Measurements from ENCODE around the gene ZC3H10. TPM values are rescaled to one million over a fixed set of nuclear protein-coding genes. Genes with fewer than 3 reads are reported as not detected.

ZC3H10 gene
- total and polyA plus RNA-seq, 2 of the 13 experiments (the other 11 are each of a cell fraction or from before 2014, with no cell fraction given): 0.70 to 2.3 TPM

GRCh38 chr12:56122637-56123036 is 4.6 kb downstream of the ZC3H10 start:
- in situ Hi-C loops (cut with HindIII; ENCODE audit: extremely low pct_ligation_motif_present, low pct_unique_long_range_greater_than_20kb): loop anchor here (5.0 kb wide), 1 partner anchor 35 kb away; the partner anchor contains the start of gene MYL6
- POLR2A ChIA-PET: interaction anchor here (1.4 kb wide), 1 partner anchor 99 kb away, joined by 5 read pairs; the partner anchor contains the start of gene RNF41
- Histone ChIP-seq H4K20me1 (ENCODE audit: insufficient read depth, low read length) (no peaks in the 10 kb centered on the region), H3K27me3 (ENCODE audit: control insufficient read depth in 1 of 2, insufficient read depth in 2 of 2, low read length in 2 of 2) (no peaks in the 10 kb centered on the region; a peak in 1 of 5 replicates), H3K9ac (ENCODE audit: insufficient read depth, low read depth, low read length) (no peak overlapping the region), H3K4me1 (ENCODE audit: insufficient read depth, low read length) (peaks cover 89% of the 10 kb centered on the region), H3K9me3 (ENCODE audit: low read length) (no peaks in the 10 kb centered on the region), H3K36me3 (replicated peaks in 1 of 2; ENCODE audit: control insufficient read depth in 1 of 2, insufficient read depth in 2 of 2, low read length in 2 of 2) (0 out of 5 replicates have a peak, but pooled peaks cover 0 to 4% of the 10 kb centered on the region in 2 experiments), H3K4me2 (ENCODE audit: low read depth, low read length) (no peak overlapping the region), H3K79me2 (ENCODE audit: insufficient read depth, low read length) (peaks cover 8% of the 10 kb centered on the region), H3K27ac (ENCODE audit: extremely low read length, insufficient read depth, low read length) (peak overlapping the region; percentile 52), H2AFZ (ENCODE audit: low read length) (no peak overlapping the region), H3K4me3 (replicated peaks in 1 of 3; ENCODE audit: insufficient read depth in 1 of 3, low read depth in 2 of 3, low read length in 3 of 3) (no peak overlapping the region)
- ATAC-seq (peak; percentile 5; the same call in 1 of the 3 replicates), DNase-seq (ENCODE audit: low spot score) (peak; percentile 71), FAIRE-seq (peak; percentile 18)
- intact Hi-C loops (cut with micrococcal nuclease; ENCODE audit: unreplicated experiment): no loop called here
- CTCF ChIA-PET (ENCODE audit: low intra/inter-chr PET ratio, low total read pairs): no interaction called here
- 20% methylated on average over 1 of the region's 2 CpGs for WGBS (ENCODE audit: low lambda C conversion rate)
- no TSS peak for BruUV-seq (replicated peaks)
- TF ChIP-seq, protein P1, sequence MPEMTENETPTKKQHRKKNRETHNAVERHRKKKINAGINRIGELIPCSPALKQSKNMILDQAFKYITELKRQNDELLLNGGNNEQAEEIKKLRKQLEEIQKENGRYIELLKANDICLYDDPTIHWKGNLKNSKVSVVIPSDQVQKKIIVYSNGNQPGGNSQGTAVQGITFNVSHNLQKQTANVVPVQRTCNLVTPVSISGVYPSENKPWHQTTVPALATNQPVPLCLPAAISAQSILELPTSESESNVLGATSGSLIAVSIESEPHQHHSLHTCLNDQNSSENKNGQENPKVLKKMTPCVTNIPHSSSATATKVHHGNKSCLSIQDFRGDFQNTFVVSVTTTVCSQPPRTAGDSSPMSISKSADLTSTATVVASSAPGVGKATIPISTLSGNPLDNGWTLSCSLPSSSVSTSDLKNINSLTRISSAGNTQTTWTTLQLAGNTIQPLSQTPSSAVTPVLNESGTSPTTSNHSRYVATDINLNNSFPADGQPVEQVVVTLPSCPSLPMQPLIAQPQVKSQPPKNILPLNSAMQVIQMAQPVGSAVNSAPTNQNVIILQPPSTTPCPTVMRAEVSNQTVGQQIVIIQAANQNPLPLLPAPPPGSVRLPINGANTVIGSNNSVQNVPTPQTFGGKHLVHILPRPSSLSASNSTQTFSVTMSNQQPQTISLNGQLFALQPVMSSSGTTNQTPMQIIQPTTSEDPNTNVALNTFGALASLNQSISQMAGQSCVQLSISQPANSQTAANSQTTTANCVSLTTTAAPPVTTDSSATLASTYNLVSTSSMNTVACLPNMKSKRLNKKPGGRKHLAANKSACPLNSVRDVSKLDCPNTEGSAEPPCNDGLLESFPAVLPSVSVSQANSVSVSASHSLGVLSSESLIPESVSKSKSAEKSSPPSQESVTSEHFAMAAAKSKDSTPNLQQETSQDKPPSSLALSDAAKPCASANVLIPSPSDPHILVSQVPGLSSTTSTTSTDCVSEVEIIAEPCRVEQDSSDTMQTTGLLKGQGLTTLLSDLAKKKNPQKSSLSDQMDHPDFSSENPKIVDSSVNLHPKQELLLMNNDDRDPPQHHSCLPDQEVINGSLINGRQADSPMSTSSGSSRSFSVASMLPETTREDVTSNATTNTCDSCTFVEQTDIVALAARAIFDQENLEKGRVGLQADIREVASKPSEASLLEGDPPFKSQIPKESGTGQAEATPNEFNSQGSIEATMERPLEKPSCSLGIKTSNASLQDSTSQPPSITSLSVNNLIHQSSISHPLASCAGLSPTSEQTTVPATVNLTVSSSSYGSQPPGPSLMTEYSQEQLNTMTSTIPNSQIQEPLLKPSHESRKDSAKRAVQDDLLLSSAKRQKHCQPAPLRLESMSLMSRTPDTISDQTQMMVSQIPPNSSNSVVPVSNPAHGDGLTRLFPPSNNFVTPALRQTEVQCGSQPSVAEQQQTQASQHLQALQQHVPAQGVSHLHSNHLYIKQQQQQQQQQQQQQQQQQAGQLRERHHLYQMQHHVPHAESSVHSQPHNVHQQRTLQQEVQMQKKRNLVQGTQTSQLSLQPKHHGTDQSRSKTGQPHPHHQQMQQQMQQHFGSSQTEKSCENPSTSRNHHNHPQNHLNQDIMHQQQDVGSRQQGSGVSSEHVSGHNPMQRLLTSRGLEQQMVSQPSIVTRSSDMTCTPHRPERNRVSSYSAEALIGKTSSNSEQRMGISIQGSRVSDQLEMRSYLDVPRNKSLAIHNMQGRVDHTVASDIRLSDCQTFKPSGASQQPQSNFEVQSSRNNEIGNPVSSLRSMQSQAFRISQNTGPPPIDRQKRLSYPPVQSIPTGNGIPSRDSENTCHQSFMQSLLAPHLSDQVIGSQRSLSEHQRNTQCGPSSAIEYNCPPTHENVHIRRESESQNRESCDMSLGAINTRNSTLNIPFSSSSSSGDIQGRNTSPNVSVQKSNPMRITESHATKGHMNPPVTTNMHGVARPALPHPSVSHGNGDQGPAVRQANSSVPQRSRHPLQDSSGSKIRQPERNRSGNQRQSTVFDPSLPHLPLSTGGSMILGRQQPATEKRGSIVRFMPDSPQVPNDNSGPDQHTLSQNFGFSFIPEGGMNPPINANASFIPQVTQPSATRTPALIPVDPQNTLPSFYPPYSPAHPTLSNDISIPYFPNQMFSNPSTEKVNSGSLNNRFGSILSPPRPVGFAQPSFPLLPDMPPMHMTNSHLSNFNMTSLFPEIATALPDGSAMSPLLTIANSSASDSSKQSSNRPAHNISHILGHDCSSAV (CRISPR knock-in tag; IDR thresholded peaks at IDR 0.05; ENCODE audit: borderline replicate concordance): no peak
- TF ChIP-seq, protein P2, sequence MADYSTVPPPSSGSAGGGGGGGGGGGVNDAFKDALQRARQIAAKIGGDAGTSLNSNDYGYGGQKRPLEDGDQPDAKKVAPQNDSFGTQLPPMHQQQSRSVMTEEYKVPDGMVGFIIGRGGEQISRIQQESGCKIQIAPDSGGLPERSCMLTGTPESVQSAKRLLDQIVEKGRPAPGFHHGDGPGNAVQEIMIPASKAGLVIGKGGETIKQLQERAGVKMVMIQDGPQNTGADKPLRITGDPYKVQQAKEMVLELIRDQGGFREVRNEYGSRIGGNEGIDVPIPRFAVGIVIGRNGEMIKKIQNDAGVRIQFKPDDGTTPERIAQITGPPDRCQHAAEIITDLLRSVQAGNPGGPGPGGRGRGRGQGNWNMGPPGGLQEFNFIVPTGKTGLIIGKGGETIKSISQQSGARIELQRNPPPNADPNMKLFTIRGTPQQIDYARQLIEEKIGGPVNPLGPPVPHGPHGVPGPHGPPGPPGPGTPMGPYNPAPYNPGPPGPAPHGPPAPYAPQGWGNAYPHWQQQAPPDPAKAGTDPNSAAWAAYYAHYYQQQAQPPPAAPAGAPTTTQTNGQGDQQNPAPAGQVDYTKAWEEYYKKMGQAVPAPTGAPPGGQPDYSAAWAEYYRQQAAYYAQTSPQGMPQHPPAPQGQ (CRISPR knock-in tag; IDR thresholded peaks at IDR 0.05; ENCODE audit: borderline replicate concordance): no peak
- TF ChIP-seq AKAP8 (CRISPR knock-in tag; IDR thresholded peaks at IDR 0.05): no peak
- no peak for TF ChIP-seq FOXK2 (IDR thresholded peaks at IDR 0.05)
- 0 out of 2 replicates have a peak, but pooled peaks have one; percentile 30 for TF ChIP-seq RBFOX2 (IDR thresholded peaks at IDR 0.05; ENCODE audit: low read depth, low read length)
- TF ChIP-seq SATB2 (CRISPR knock-in tag; IDR thresholded peaks at IDR 0.05): no peak
- no peak for TF ChIP-seq SIX4 (CRISPR knock-in tag; IDR thresholded peaks at IDR 0.05)
- TF ChIP-seq THRA (CRISPR knock-in tag; IDR thresholded peaks at IDR 0.05; ENCODE audit: borderline replicate concordance): peak; percentile 59; the same call in 1 of the 2 replicates
- TF ChIP-seq ZNF567 (CRISPR knock-in tag; IDR thresholded peaks at IDR 0.05; ENCODE audit: borderline replicate concordance): no peak
- TF ChIP-seq XBP1 (CRISPR knock-in tag; IDR thresholded peaks at IDR 0.05): no peak
- no peak for TF ChIP-seq ASH2L (IDR thresholded peaks at IDR 0.05; ENCODE audit: insufficient read length, low read depth, low read length)
- TF ChIP-seq NR2F2 (IDR thresholded peaks at IDR 0.05; ENCODE audit: borderline replicate concordance, low read depth): no peak

Measured in HepG2 (cell line).